GM08714 (cell line): Measurements from ENCODE around the gene IGF1.

Experiments
- H3K4me3 ChIP-seq: fragments of 200-500 bp; sonication (Bioruptor generic); 2 replicates; pipeline ENCODE4 v1.5.1; 2014; ENCODE audit warnings: mild to moderate bottlenecking, low read length, inconsistent platforms
- ZNF274 ChIP-seq: IDR thresholded peaks from 2 replicates; pipeline ENCODE4 v1.6.1; 2012; ENCODE audit warnings: mild to moderate bottlenecking, low read depth, low read length

IGF1 gene

GRCh38 chr12:102507301-102507700, 26.9 kb upstream of the IGF1 start:
- no peak overlapping the region for H3K4me3 ChIP-seq
- no peak for TF ChIP-seq ZNF274

GRCh38 chr12:102504871-102505270, 24.5 kb upstream of the IGF1 start:
- H3K4me3 ChIP-seq, result no peak overlapping the region
- no peak for TF ChIP-seq ZNF274

GRCh38 chr12:102504280-102504679, 23.9 kb upstream of the IGF1 start:
- TF ChIP-seq ZNF274, result no peak
- no peak overlapping the region for H3K4me3 ChIP-seq

GRCh38 chr12:102503831-102504230, 23.5 kb upstream of the IGF1 start:
- no peak overlapping the region for H3K4me3 ChIP-seq
- TF ChIP-seq ZNF274, result no peak

GRCh38 chr12:102503056-102503681, 22.8 kb upstream of the IGF1 start:
- TF ChIP-seq ZNF274, result no peak
- no peak overlapping the region for H3K4me3 ChIP-seq

GRCh38 chr12:102501773-102502172, 21.4 kb upstream of the IGF1 start:
- no peak overlapping the region for H3K4me3 ChIP-seq
- no peak for TF ChIP-seq ZNF274

GRCh38 chr12:102498471-102498870, 18.1 kb upstream of the IGF1 start:
- no peak for TF ChIP-seq ZNF274
- no peak overlapping the region for H3K4me3 ChIP-seq

GRCh38 chr12:102497743-102498142, 17.4 kb upstream of the IGF1 start:
- no peak for TF ChIP-seq ZNF274
- no peak overlapping the region for H3K4me3 ChIP-seq

GRCh38 chr12:102496591-102496990, 16.2 kb upstream of the IGF1 start:
- TF ChIP-seq ZNF274, result no peak
- no peak overlapping the region for H3K4me3 ChIP-seq

- no peak for TF ChIP-seq ZNF274
- no peak overlapping the region for H3K4me3 ChIP-seq
Observed at GRCh38 chr12:102487226-102487625, 6.9 kb upstream of the IGF1 start.

- no peak overlapping the region for H3K4me3 ChIP-seq
- no peak for TF ChIP-seq ZNF274
Observed at GRCh38 chr12:102486153-102486552, 5.8 kb upstream of the IGF1 start.

- H3K4me3 ChIP-seq, result peak overlapping the region; percentile 64; the same call in 1 of the 2 replicates
- no peak for TF ChIP-seq ZNF274
Observed at GRCh38 chr12:102484428-102484958, 4.1 kb upstream of the IGF1 start.

- no peak for TF ChIP-seq ZNF274
- peak overlapping the region; percentile 64; the same call in 1 of the 2 replicates for H3K4me3 ChIP-seq
Observed at GRCh38 chr12:102484017-102484416, 3.7 kb upstream of the IGF1 start.

GRCh38 chr12:102483466-102483865, 3.1 kb upstream of the IGF1 start:
- H3K4me3 ChIP-seq, result peak overlapping the region; percentile 64; the same call in 1 of the 2 replicates
- no peak for TF ChIP-seq ZNF274

- H3K4me3 ChIP-seq, result no peak overlapping the region
- TF ChIP-seq ZNF274, result no peak
Observed at GRCh38 chr12:102481705-102482425, 1.5 kb upstream of the IGF1 start.
